ENCODE results near the gene GARRE1.

GARRE1 gene

GRCh38 chr19:34224996-34225658 is 29.2 kb upstream of the GARRE1 start:
- peak; percentile 51; the same call in 1 of the 3 replicates for ATAC-seq
- TF ChIP-seq ZFP3 (CRISPR knock-in tag; IDR thresholded peaks at IDR 0.05) (no peak), ISL1 (CRISPR knock-in tag; IDR thresholded peaks at IDR 0.05) (no peak), CSRNP3 (CRISPR knock-in tag; IDR thresholded peaks at IDR 0.05) (no peak), RARB (CRISPR knock-in tag; IDR thresholded peaks at IDR 0.05) (no peak), TCF4 (CRISPR knock-in tag; IDR thresholded peaks at IDR 0.05; ENCODE audit: borderline replicate concordance) (no peak), OSR1 (CRISPR knock-in tag; IDR thresholded peaks at IDR 0.05) (no peak)

GRCh38 chr19:34225659-34226015 is 28.7 kb upstream of the GARRE1 start:
- ATAC-seq: no peak
- no peak for TF ChIP-seq PPARA (CRISPR knock-in tag; IDR thresholded peaks at IDR 0.05; ENCODE audit: borderline replicate concordance)
- TF ChIP-seq ISL1 (CRISPR knock-in tag; IDR thresholded peaks at IDR 0.05): no peak
- TF ChIP-seq ZFP3 (CRISPR knock-in tag; IDR thresholded peaks at IDR 0.05): no peak
- TF ChIP-seq OSR1 (CRISPR knock-in tag; IDR thresholded peaks at IDR 0.05): no peak
- no peak for TF ChIP-seq ZNF8 (CRISPR knock-in tag; IDR thresholded peaks at IDR 0.05)
- TF ChIP-seq CREB5 (CRISPR knock-in tag; IDR thresholded peaks at IDR 0.05; ENCODE audit: low read depth): no peak
- no peak for TF ChIP-seq SNAI2 (CRISPR knock-in tag; IDR thresholded peaks at IDR 0.05)
- TF ChIP-seq PATZ1 (CRISPR knock-in tag; IDR thresholded peaks at IDR 0.05; ENCODE audit: borderline replicate concordance): no peak
- no peak for TF ChIP-seq ARNTL (CRISPR knock-in tag; IDR thresholded peaks at IDR 0.05; ENCODE audit: borderline replicate concordance, low read depth)
- TF ChIP-seq GLIS3 (CRISPR knock-in tag; IDR thresholded peaks at IDR 0.05): no peak
- TF ChIP-seq TOX (CRISPR knock-in tag; IDR thresholded peaks at IDR 0.05; ENCODE audit: borderline replicate concordance): no peak
- TF ChIP-seq ESRRG (CRISPR knock-in tag; IDR thresholded peaks at IDR 0.05): no peak
- TF ChIP-seq ZC3H10 (CRISPR knock-in tag; IDR thresholded peaks at IDR 0.05): no peak

- no peak for ATAC-seq
- TF ChIP-seq ZFP30 (CRISPR knock-in tag; IDR thresholded peaks at IDR 0.05) (no peak), BACH2 (CRISPR knock-in tag; IDR thresholded peaks at IDR 0.05; ENCODE audit: borderline replicate concordance) (no peak), ISL1 (CRISPR knock-in tag; IDR thresholded peaks at IDR 0.05) (no peak), GLIS3 (CRISPR knock-in tag; IDR thresholded peaks at IDR 0.05) (no peak), PPARA (CRISPR knock-in tag; IDR thresholded peaks at IDR 0.05; ENCODE audit: borderline replicate concordance) (no peak), ESRRG (CRISPR knock-in tag; IDR thresholded peaks at IDR 0.05) (no peak), TOX (CRISPR knock-in tag; IDR thresholded peaks at IDR 0.05; ENCODE audit: borderline replicate concordance) (no peak), SNAI2 (CRISPR knock-in tag; IDR thresholded peaks at IDR 0.05) (no peak), POU6F1 (CRISPR knock-in tag; IDR thresholded peaks at IDR 0.05; ENCODE audit: borderline replicate concordance, low read depth) (no peak), ZNF70 (CRISPR knock-in tag; IDR thresholded peaks at IDR 0.05) (no peak), ZNF565 (CRISPR knock-in tag; conservative IDR thresholded peaks at IDR 0.05; ENCODE audit: low read depth) (no peak), PATZ1 (CRISPR knock-in tag; IDR thresholded peaks at IDR 0.05; ENCODE audit: borderline replicate concordance) (no peak), ARNTL (CRISPR knock-in tag; IDR thresholded peaks at IDR 0.05; ENCODE audit: borderline replicate concordance, low read depth) (no peak), TSHZ2 (CRISPR knock-in tag; IDR thresholded peaks at IDR 0.05) (no peak), CREB5 (CRISPR knock-in tag; IDR thresholded peaks at IDR 0.05; ENCODE audit: low read depth) (no peak), CSRNP3 (CRISPR knock-in tag; IDR thresholded peaks at IDR 0.05) (no peak), ZNF8 (CRISPR knock-in tag; IDR thresholded peaks at IDR 0.05) (no peak), OSR1 (CRISPR knock-in tag; IDR thresholded peaks at IDR 0.05) (no peak), RARB (CRISPR knock-in tag; IDR thresholded peaks at IDR 0.05) (no peak)
Observed at GRCh38 chr19:34226036-34226435, 28.3 kb upstream of the GARRE1 start.

All from SK-N-SH treated with all-trans-retinoic acid at 6 μM for 48 hours (cell line).